Trophoblast cell (in vitro differentiated cells and primary cell): ENCODE results near the gene AUH.

ENCODE experiments used
- DNase-seq, 2 donors: peaks; one replicate each; pipeline ENCODE4 v3.0.0-alpha.2; 2016
- H2AFZ ChIP-seq: 2 replicates; pipeline ENCODE4 v1.6.1; 2013; ENCODE audit warnings: low read length, moderate library complexity, mild to moderate bottlenecking; ENCODE audit not compliant: insufficient read depth, poor library complexity
- H2AK5ac ChIP-seq: 2 replicates; pipeline ENCODE4 v1.6.1; 2013; ENCODE audit warnings: mild to moderate bottlenecking, low read length
- H2BK120ac ChIP-seq: 2 replicates; pipeline ENCODE4 v1.6.1; 2013; ENCODE audit warnings: low read length, mild to moderate bottlenecking, moderate library complexity; ENCODE audit not compliant: insufficient read depth, poor library complexity
- H2BK12ac ChIP-seq: 2 replicates; pipeline ENCODE4 v1.6.1; 2013; ENCODE audit warnings: mild to moderate bottlenecking, low read length, moderate library complexity
- H2BK5ac ChIP-seq: 2 replicates; pipeline ENCODE4 v1.6.1; 2013; ENCODE audit warnings: low read length, low read depth, moderate library complexity, mild to moderate bottlenecking; ENCODE audit not compliant: poor library complexity
- H3K14ac ChIP-seq: 2 replicates; pipeline ENCODE4 v1.6.1; 2013; ENCODE audit warnings: mild to moderate bottlenecking, low read length
- H3K18ac ChIP-seq: 2 replicates; pipeline ENCODE4 v1.6.1; 2013; ENCODE audit warnings: mild to moderate bottlenecking, low read length
- H3K23ac ChIP-seq: 2 replicates; pipeline ENCODE4 v1.6.1; 2013; ENCODE audit warnings: low read length
- H3K27ac ChIP-seq: 2 replicates; pipeline ENCODE4 v1.5.1; 2013; ENCODE audit warnings: low read depth, mild to moderate bottlenecking, inconsistent platforms, low read length, moderate library complexity
- H3K27me3 ChIP-seq: 2 replicates; pipeline ENCODE4 v1.6.1; 2013; ENCODE audit warnings: inconsistent platforms, mild to moderate bottlenecking, low read length, moderate library complexity; ENCODE audit not compliant: insufficient read depth
- H3K36me3 ChIP-seq, 2 experiments: 1 replicate in 1 of 2; 2 replicates in 1 of 2; pipeline ENCODE4 v1.6.1; 2013; ENCODE audit warnings: low read length in 2 of 2, mild to moderate bottlenecking in 2 of 2, moderate library complexity in 1 of 2; ENCODE audit not compliant: insufficient read depth in 2 of 2, control insufficient read depth in 1 of 2
- H3K4ac ChIP-seq: 2 replicates; pipeline ENCODE4 v1.6.1; 2013; ENCODE audit warnings: low read depth, mild to moderate bottlenecking, low read length, moderate library complexity
- H3K4me1 ChIP-seq, 2 experiments: 1 replicate in 1 of 2; 2 replicates in 1 of 2; pipeline ENCODE4 v1.6.1; 2013; ENCODE audit warnings: low read length in 2 of 2, mild to moderate bottlenecking in 2 of 2, moderate library complexity in 1 of 2; ENCODE audit not compliant: insufficient read depth in 2 of 2, control insufficient read depth in 1 of 2
- H3K4me2 ChIP-seq: 2 replicates; pipeline ENCODE4 v1.6.1; 2013; ENCODE audit warnings: inconsistent platforms, mild to moderate bottlenecking, low read length, moderate library complexity
- H3K4me3 ChIP-seq: 2 replicates; pipeline ENCODE4 v1.5.1; 2013; ENCODE audit warnings: mild to moderate bottlenecking, low read depth, low read length, inconsistent platforms
- H3K79me1 ChIP-seq: one replicate; pipeline ENCODE4 v1.6.1; 2013; ENCODE audit warnings: low read length
- H3K79me2 ChIP-seq: 2 replicates; pipeline ENCODE4 v1.6.1; 2013; ENCODE audit warnings: low read length, mild to moderate bottlenecking; ENCODE audit not compliant: control insufficient read depth, insufficient read depth, poor library complexity
- H3K9ac ChIP-seq: 2 replicates; pipeline ENCODE4 v1.6.1; 2013; ENCODE audit warnings: mild to moderate bottlenecking, low read length
- H3K9me3 ChIP-seq: 2 replicates; pipeline ENCODE4 v1.6.1; 2013; ENCODE audit warnings: low read depth, mild to moderate bottlenecking, control low read depth, inconsistent platforms, low read length; ENCODE audit not compliant: insufficient read depth
- H4K12ac ChIP-seq: 2 replicates; pipeline ENCODE4 v1.6.1; 2013; ENCODE audit warnings: low read depth, mild to moderate bottlenecking, low read length, moderate library complexity
- H4K8ac ChIP-seq: 2 replicates; pipeline ENCODE4 v1.6.1; 2013; ENCODE audit warnings: low read depth, mild to moderate bottlenecking, low read length, moderate library complexity
- H4K91ac ChIP-seq: one replicate; pipeline ENCODE4 v1.6.1; 2013; ENCODE audit warnings: low read depth, mild to moderate bottlenecking, low read length, moderate library complexity
- WGBS: extraction: QIAGEN DNeasy Blood & Tissue Kit; methylation state at CpG from one replicate; pipeline ENCODE4 v1.1.7; 2013; ENCODE audit warnings: missing lambda C conversion rate; ENCODE audit not compliant: insufficient read length, insufficient coverage; ENCODE audit errors: extremely low coverage; 5-methylcytosine and 5-hydroxymethylcytosine counted together

Gene AUH

DNA sequence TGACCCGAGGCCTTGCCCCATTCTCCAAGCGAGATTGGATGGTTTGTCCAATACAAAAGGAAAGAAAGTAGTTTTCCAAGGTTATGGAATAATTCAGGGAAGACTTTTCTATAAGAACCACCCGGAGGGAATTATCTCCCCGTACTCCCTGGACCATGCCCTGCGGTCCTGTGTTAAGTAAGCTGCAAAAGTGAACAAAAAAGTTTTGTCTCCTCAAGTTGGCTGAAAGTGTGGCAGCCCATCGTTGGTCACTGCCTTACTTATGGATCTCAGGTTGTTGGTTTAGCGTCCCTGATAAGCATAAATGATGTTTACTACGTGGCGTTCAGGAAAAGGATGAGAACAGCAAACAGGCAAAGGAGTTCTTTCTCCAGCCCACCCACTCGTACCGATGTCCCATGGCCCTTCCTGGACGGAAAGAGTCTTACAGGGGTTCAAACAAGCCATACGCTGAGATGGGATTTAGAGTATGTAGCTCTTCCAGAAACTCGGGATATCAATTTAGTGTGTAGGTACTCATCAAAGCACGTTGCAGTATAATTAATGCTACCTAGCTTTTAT, 413 bp upstream of the AUH start:
- H2AK5ac ChIP-seq = no peak overlapping the region
- peaks cover 4% of the 10 kb centered on the region for H3K79me2 ChIP-seq
- H4K12ac ChIP-seq = peak overlapping the region; percentile 84
- H3K9ac ChIP-seq = peak overlapping the region; percentile 31
- no peak overlapping the region for H3K23ac ChIP-seq
- H3K36me3 ChIP-seq = no peaks in the 10 kb centered on the region
- no peak overlapping the region for H2BK12ac ChIP-seq
- no peak overlapping the region for H3K27ac ChIP-seq
- peak overlapping the region; percentile 39 for H4K91ac ChIP-seq
- peak overlapping the region; percentile 8 for H3K14ac ChIP-seq
- H3K79me1 ChIP-seq = peaks cover 6% of the 10 kb centered on the region
- no peak overlapping the region for H3K4me3 ChIP-seq
- no peak overlapping the region for H2BK5ac ChIP-seq
- DNase-seq = no peak
- no peaks in the 10 kb centered on the region for H3K27me3 ChIP-seq
- no peak overlapping the region for H3K18ac ChIP-seq
- peaks cover 4% of the 10 kb centered on the region for H3K9me3 ChIP-seq
- peak overlapping the region; percentile 72 for H4K8ac ChIP-seq
- H3K4ac ChIP-seq = no peak overlapping the region
- WGBS = no CpG with 5 or more reads among the region's 15 CpGs
- peak overlapping the region; percentile 64 for H3K4me2 ChIP-seq
- peak overlapping the region; percentile 57 for H2AFZ ChIP-seq
- H3K4me1 ChIP-seq = peaks cover 3 to 4% of the 10 kb centered on the region in 2 experiments
- no peak overlapping the region for H2BK120ac ChIP-seq

GRCh38 chr9:91360551-91361290, 997 bp downstream of the AUH start:
- H3K23ac ChIP-seq = no peak overlapping the region
- H2BK120ac ChIP-seq = no peak overlapping the region
- H3K9ac ChIP-seq = no peak overlapping the region
- no peaks in the 10 kb centered on the region for H3K36me3 ChIP-seq
- H4K91ac ChIP-seq = no peak overlapping the region
- peak overlapping the region; percentile 40 for H3K27ac ChIP-seq
- peaks cover 6% of the 10 kb centered on the region for H3K79me1 ChIP-seq
- no peaks in the 10 kb centered on the region for H3K27me3 ChIP-seq
- H3K14ac ChIP-seq = no peak overlapping the region
- DNase-seq = no peak
- H2AFZ ChIP-seq = no peak overlapping the region
- H3K4me1 ChIP-seq = peaks cover 3 to 4% of the 10 kb centered on the region in 2 experiments
- peaks cover 4% of the 10 kb centered on the region for H3K9me3 ChIP-seq
- peak overlapping the region; percentile 97 for H3K4me2 ChIP-seq
- H4K12ac ChIP-seq = no peak overlapping the region
- WGBS = no CpG with 5 or more reads among the region's 10 CpGs
- H3K4ac ChIP-seq = no peak overlapping the region
- peak overlapping the region; percentile 99 for H3K4me3 ChIP-seq
- H2BK12ac ChIP-seq = no peak overlapping the region
- H4K8ac ChIP-seq = no peak overlapping the region
- peaks cover 4% of the 10 kb centered on the region for H3K79me2 ChIP-seq
- H3K18ac ChIP-seq = no peak overlapping the region
- H2BK5ac ChIP-seq = no peak overlapping the region
- H2AK5ac ChIP-seq = no peak overlapping the region

DNA sequence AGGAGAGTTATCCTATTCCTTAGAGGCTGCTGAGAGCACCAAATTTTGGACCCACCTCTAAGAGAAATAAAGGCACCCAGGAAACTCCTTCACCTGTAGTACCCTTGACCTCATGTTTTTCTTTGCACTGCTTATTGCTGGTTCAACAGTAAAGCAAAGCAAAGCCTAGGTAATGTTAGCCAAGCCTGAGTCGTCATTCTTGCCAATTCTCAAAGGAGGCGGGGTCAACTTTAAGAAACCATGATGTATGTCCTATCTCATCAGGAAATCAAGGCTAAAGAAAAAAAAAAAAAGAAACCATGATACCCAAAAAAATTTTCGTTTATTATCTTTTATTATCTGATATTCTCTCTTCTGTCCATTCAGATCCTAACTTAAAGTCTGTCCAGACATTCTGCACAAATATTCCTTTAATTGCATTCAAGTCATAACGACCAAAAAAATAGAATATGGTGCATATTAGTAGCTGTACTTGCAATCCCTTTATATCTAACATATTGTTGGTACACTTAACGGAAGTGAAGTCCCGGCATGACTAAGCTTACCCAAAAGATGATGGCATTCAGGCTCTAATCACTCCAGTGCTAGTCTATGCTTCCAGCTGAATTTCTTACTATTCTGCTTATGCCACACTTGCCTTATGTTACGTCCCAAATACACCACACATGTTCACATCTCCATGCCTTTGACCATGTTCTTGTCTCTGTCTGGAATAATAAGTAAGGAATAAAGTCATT, 1.8 kb downstream of the AUH start:
- WGBS = no CpG with 5 or more reads among the region's 7 CpGs
- Histone ChIP-seq H3K23ac (no peak overlapping the region), H4K12ac (no peak overlapping the region), H2BK12ac (no peak overlapping the region), H3K4ac (peak overlapping the region; percentile 77), H3K4me3 (no peak overlapping the region), H3K27ac (no peak overlapping the region), H3K79me2 (peaks cover 4% of the 10 kb centered on the region), H3K36me3 (peaks cover 0 to 2% of the 10 kb centered on the region in 2 experiments), H2AK5ac (no peak overlapping the region), H3K4me1 (peaks cover 3 to 4% of the 10 kb centered on the region in 2 experiments), H3K9ac (no peak overlapping the region), H3K18ac (no peak overlapping the region), H3K79me1 (peaks cover 6% of the 10 kb centered on the region), H3K4me2 (peak overlapping the region; percentile 97), H4K91ac (no peak overlapping the region), H3K14ac (no peak overlapping the region), H3K9me3 (peaks cover 4% of the 10 kb centered on the region), H2AFZ (no peak overlapping the region), H3K27me3 (no peaks in the 10 kb centered on the region), H4K8ac (no peak overlapping the region), H2BK120ac (no peak overlapping the region), H2BK5ac (no peak overlapping the region)
- no peak for DNase-seq

- no peaks in the 10 kb centered on the region for H3K9me3 ChIP-seq
- H3K9ac ChIP-seq = no peak overlapping the region
- H2BK5ac ChIP-seq = no peak overlapping the region
- H2AFZ ChIP-seq = no peak overlapping the region
- H3K27ac ChIP-seq = no peak overlapping the region
- peaks cover 6% of the 10 kb centered on the region for H3K79me1 ChIP-seq
- H3K23ac ChIP-seq = no peak overlapping the region
- peaks cover 4% of the 10 kb centered on the region for H3K79me2 ChIP-seq
- no peak overlapping the region for H4K8ac ChIP-seq
- H3K4me3 ChIP-seq = no peak overlapping the region
- H3K4me2 ChIP-seq = no peak overlapping the region
- peaks cover 3 to 4% of the 10 kb centered on the region in 2 experiments for H3K4me1 ChIP-seq
- no peaks in the 10 kb centered on the region for H3K27me3 ChIP-seq
- H2AK5ac ChIP-seq = no peak overlapping the region
- H2BK120ac ChIP-seq = no peak overlapping the region
- no peak overlapping the region for H4K91ac ChIP-seq
- peak overlapping the region; percentile 77 for H3K4ac ChIP-seq
- no peak overlapping the region for H2BK12ac ChIP-seq
- peaks cover 0 to 2% of the 10 kb centered on the region in 2 experiments for H3K36me3 ChIP-seq
- WGBS = no CpG with 5 or more reads among the region's 2 CpGs
- no peak overlapping the region for H3K14ac ChIP-seq
- no peak for DNase-seq
- H4K12ac ChIP-seq = no peak overlapping the region
- no peak overlapping the region for H3K18ac ChIP-seq
Measured at GRCh38 chr9:91359083-91359482, 2.6 kb downstream of the AUH start.
